ACC112 (cell line): ENCODE data around the gene PSEN1.

Experiments
- H2AFZ ChIP-seq: fragments of 200-600 bp; sonication (generic); one replicate; pipeline ENCODE4 v1.6.0; 2017; ENCODE audit warnings: antibody characterized with exemption, low read length; ENCODE audit not compliant: unreplicated experiment
- H3K27ac ChIP-seq: fragments of 200-600 bp; sonication (generic); 2 replicates; pipeline ENCODE4 v1.5.1; 2014; ENCODE audit warnings: low read depth, mild to moderate bottlenecking, antibody characterized with exemption, low read length, moderate library complexity
- H3K27me3 ChIP-seq: fragments of 200-600 bp; sonication (generic); 2 replicates; pipeline ENCODE4 v1.6.1; 2014; ENCODE audit warnings: mild to moderate bottlenecking, antibody characterized with exemption, low read length, moderate library complexity, mixed read lengths; ENCODE audit not compliant: insufficient read depth
- H3K36me3 ChIP-seq: fragments of 200-600 bp; sonication (generic); 2 replicates; pipeline ENCODE4 v1.6.1; 2016; ENCODE audit warnings: mild to moderate bottlenecking, antibody characterized with exemption, low read length, moderate library complexity, mixed read lengths; ENCODE audit not compliant: insufficient read depth
- H3K4me1 ChIP-seq: fragments of 200-600 bp; sonication (generic); one replicate; pipeline ENCODE4 v1.6.1; 2016; ENCODE audit warnings: low read length, mixed read lengths; ENCODE audit not compliant: insufficient read depth, unreplicated experiment, control insufficient read depth
- H3K4me3 ChIP-seq: fragments of 200-600 bp; sonication (generic); 2 replicates; pipeline ENCODE4 v1.5.1; 2014; ENCODE audit warnings: mild to moderate bottlenecking, low read depth, low read length
- H3K79me2 ChIP-seq: fragments of 200-600 bp; sonication (generic); one replicate; pipeline ENCODE4 v1.6.0; 2016; ENCODE audit warnings: low read length; ENCODE audit not compliant: control insufficient read depth, unreplicated experiment, insufficient read depth

The PSEN1 gene

DNA sequence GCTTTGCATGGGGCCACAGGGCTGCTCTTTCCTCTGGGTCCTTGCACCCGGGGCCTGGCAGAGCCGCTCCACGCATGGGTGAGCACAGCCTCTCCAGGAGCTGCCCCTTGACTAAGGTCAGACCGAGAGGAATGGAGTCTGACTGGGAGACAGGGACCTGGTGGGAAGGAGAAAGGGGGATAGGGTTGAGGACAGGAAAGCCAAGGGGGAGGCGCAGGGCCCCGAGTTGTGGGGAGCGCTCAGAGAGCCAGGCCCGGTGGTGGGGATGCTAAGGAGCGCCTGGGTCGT is 117.0 kb downstream of the PSEN1 start:
- Histone ChIP-seq H3K27ac (no peak overlapping the region), H3K4me1 (peaks cover 9% of the 10 kb centered on the region), H3K79me2 (no peaks in the 10 kb centered on the region), H2AFZ (no peak overlapping the region), H3K4me3 (no peak overlapping the region), H3K36me3 (no peaks in the 10 kb centered on the region), H3K27me3 (no peaks in the 10 kb centered on the region)

DNA sequence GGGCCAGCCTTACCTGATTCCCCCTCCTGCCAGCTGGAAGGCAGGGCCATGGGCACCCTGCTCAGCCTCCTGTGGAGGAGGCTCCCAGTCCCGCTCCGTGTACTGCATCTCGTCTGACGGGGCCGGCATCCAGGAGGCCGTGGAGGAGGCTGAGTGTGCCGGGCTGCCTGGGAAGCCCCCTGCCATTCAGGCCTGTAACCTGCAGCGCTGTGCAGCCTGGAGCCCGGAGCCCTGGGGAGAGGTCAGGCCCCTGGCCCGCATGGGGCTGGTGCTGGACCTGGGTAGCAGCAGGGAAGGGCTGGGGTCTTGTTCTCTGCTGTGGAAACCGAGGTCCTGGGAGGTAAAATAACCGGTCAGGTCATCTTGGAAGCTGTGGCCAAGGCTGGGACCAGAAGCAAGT is 117.4 kb downstream of the PSEN1 start:
- H2AFZ ChIP-seq, result no peak overlapping the region
- H3K4me3 ChIP-seq, result no peak overlapping the region
- H3K27me3 ChIP-seq, result no peaks in the 10 kb centered on the region
- no peaks in the 10 kb centered on the region for H3K36me3 ChIP-seq
- no peaks in the 10 kb centered on the region for H3K79me2 ChIP-seq
- no peak overlapping the region for H3K27ac ChIP-seq
- H3K4me1 ChIP-seq, result peaks cover 4% of the 10 kb centered on the region

DNA sequence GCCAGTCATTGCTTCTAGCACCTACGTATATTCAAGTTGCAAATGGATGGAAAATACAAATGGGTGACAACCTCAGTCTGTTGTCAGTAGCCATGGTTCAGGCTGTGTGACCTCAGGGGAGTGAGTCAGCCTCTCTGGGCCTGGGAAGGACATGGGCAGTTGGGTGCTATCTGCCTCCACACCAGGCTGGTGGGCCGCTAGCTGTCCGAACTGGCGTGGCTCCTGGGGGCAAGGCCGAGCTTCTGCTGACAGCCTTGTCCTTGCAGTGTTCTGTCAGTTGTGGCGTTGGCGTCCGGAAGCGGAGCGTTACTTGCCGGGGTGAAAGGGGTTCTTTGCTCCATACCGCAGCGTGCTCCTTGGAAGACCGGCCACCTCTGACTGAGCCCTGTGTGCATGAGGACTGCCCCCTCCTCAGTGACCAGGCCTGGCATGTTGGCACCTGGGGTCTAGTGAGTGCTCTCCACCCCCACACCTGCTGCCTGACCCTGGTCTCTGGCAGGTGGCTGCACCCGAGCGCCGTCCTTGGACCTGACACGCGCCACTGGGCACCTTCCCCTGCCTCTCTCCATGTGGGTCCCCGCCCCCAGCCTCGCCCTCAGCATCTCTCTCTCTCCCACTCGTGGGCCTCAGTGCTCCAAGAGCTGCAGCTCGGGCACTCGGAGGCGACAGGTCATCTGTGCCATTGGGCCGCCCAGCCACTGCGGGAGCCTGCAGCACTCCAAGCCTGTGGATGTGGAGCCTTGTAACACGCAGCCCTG is 118.1 kb downstream of the PSEN1 start:
- no peaks in the 10 kb centered on the region for H3K4me1 ChIP-seq
- H2AFZ ChIP-seq, result no peak overlapping the region
- H3K4me3 ChIP-seq, result no peak overlapping the region
- no peak overlapping the region for H3K27ac ChIP-seq
- H3K27me3 ChIP-seq, result no peaks in the 10 kb centered on the region
- no peaks in the 10 kb centered on the region for H3K79me2 ChIP-seq
- H3K36me3 ChIP-seq, result no peaks in the 10 kb centered on the region

DNA sequence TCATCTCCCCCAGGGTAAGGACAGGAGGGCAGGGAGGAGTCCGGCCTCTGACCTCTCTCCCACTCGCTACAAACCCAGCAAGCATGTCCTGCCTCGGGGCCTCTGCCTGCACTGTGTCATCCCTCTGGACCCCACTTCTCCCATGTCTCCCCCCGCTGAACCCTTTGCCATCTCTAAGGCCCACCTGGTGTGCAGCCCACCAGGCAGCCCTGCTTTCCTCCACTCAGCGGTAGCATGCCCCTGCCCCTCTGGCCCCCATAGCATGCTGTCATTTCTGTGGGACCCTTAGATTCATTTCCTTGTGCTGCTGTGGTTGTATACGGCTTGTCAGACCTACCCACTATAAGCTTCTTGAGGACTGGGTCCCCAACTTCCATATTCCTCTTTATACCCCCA is 118.7 kb downstream of the PSEN1 start:
- no peak overlapping the region for H2AFZ ChIP-seq
- no peaks in the 10 kb centered on the region for H3K36me3 ChIP-seq
- no peaks in the 10 kb centered on the region for H3K27me3 ChIP-seq
- H3K27ac ChIP-seq, result no peak overlapping the region
- no peaks in the 10 kb centered on the region for H3K4me1 ChIP-seq
- H3K79me2 ChIP-seq, result no peaks in the 10 kb centered on the region
- no peak overlapping the region for H3K4me3 ChIP-seq

DNA sequence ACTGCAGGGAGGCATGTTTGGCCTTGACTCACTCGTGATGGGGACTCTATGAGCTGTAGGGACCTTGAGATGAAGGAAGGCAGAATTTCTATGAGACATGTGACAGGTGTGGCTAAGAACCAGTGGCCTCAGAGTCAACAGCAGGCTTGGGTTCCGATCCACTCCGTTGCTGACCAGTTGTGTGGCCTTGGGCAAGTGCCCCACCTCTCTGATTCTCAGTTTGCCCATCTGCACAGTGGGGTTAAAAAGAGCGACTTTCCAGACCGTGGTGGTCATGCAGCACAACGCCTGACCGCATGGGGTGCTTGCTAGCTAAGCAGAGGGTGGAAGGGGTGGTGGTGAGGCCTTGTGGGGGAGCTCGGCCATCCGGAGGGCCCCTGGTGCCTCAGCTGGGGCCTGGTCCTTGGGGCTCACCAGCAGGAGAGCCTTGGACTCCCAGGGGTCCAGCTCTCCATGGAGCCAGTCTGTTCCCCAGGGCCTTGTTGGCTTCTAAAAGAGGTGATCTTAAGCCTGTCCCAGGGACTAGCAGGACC is 119.5 kb downstream of the PSEN1 start:
- no peaks in the 10 kb centered on the region for H3K79me2 ChIP-seq
- no peak overlapping the region for H2AFZ ChIP-seq
- H3K4me1 ChIP-seq, result no peaks in the 10 kb centered on the region
- no peak overlapping the region for H3K27ac ChIP-seq
- H3K4me3 ChIP-seq, result no peak overlapping the region
- no peaks in the 10 kb centered on the region for H3K27me3 ChIP-seq
- no peaks in the 10 kb centered on the region for H3K36me3 ChIP-seq

DNA sequence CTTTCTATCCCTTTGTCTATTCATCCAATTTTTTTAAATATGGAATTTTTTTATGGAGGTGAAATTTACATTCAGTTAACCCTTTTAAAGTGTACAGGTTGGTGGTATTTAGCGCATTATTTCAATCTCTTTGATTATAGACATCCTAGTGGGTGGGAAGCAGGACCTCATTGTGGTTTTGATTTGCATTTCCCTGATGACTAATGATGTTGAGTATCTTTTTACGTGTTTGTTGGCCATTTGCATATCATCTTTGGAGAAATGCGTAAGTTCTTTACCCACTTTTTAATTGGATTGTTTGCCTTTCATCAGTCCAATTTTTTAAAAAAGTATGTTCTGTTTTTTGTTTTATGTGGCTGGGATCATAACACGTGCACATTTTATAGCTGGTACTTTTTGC is 121.8 kb downstream of the PSEN1 start:
- Histone ChIP-seq H3K4me1 (no peaks in the 10 kb centered on the region), H3K27ac (no peak overlapping the region), H2AFZ (no peak overlapping the region), H3K27me3 (no peaks in the 10 kb centered on the region), H3K79me2 (no peaks in the 10 kb centered on the region), H3K4me3 (no peak overlapping the region), H3K36me3 (no peaks in the 10 kb centered on the region)

DNA sequence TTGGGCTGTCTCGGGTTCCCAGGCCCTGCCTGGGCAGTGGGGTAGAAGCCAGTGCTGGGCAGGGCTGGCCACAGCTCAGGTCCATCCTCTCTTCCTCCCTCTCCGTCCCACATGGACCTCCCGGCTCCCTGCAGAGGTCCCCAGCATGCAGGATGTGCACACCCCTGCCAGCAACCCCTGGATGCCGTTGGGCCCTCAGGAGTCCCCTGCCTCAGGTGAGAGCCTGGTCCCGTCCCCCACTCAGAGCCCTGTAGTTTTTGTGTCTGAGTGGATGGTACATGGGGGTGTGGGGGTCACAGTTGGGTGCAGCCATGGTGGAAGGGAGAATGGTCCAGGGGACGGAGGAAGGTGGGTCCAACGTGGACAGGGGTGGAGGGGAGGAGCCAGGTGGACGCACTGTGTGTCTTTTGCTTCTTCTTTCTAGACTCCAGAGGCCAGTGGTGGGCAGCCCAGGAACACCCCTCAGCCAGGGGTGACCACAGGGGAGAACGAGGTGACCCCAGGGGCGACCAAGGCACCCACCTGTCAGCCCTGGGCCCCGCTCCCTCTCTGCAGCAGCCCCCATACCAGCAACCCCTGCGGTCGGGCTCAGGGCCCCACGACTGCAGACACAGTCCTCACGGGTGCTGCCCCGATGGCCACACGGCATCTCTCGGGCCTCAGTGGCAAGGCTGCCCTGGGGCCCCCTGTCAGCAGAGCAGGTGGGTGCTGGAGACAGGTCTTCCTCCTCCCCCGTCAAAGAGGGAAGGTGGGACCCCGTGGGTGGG is 122.7 kb downstream of the PSEN1 start:
- H2AFZ ChIP-seq, result no peak overlapping the region
- H3K27ac ChIP-seq, result no peak overlapping the region
- H3K36me3 ChIP-seq, result no peaks in the 10 kb centered on the region
- H3K79me2 ChIP-seq, result no peaks in the 10 kb centered on the region
- H3K4me3 ChIP-seq, result no peak overlapping the region
- H3K4me1 ChIP-seq, result no peaks in the 10 kb centered on the region
- no peaks in the 10 kb centered on the region for H3K27me3 ChIP-seq

DNA sequence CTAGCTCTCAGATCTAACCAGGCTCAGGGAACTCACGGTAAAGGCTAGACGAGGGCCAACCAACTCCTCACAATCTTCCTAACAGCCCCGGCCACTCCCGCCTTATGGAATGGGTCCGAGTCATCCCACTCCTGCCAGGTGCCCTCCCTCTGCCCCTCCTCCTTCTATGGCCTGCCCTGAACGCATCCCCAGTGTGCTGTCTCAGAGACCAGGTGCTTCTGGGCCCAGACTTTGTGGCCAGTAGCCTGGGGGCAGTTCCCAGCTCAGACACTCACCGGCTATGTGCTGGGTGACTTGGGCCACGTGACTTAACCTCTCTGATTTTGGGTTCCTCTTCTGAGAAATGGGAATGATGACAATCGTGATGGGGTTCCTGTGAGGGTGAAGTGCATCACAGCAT is 123.5 kb downstream of the PSEN1 start:
- no peaks in the 10 kb centered on the region for H3K36me3 ChIP-seq
- no peaks in the 10 kb centered on the region for H3K4me1 ChIP-seq
- no peaks in the 10 kb centered on the region for H3K79me2 ChIP-seq
- no peak overlapping the region for H3K4me3 ChIP-seq
- H2AFZ ChIP-seq, result no peak overlapping the region
- no peaks in the 10 kb centered on the region for H3K27me3 ChIP-seq
- no peak overlapping the region for H3K27ac ChIP-seq

DNA sequence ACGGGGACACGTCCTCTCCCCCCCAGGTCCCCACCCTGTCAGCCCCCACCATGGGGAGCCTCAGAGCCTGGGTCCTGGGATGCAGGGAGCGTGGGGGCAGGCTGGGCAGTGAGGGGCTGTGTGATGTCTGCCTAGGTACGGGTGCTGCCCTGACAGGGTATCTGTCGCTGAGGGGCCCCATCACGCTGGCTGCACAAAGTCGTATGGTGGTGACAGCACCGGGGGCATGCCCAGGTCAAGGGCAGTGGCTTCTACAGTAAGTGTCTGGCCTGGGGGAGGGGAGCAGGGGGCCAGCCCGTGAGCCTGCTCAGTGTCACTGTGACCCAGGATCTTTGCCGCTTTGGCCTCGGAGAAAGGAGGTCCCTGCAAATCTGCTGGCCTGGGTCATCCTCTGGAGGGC is 124.3 kb downstream of the PSEN1 start:
- H3K4me3 ChIP-seq, result no peak overlapping the region
- H3K27ac ChIP-seq, result no peak overlapping the region
- no peaks in the 10 kb centered on the region for H3K27me3 ChIP-seq
- no peaks in the 10 kb centered on the region for H3K36me3 ChIP-seq
- H2AFZ ChIP-seq, result no peak overlapping the region
- no peaks in the 10 kb centered on the region for H3K79me2 ChIP-seq
- no peaks in the 10 kb centered on the region for H3K4me1 ChIP-seq

DNA sequence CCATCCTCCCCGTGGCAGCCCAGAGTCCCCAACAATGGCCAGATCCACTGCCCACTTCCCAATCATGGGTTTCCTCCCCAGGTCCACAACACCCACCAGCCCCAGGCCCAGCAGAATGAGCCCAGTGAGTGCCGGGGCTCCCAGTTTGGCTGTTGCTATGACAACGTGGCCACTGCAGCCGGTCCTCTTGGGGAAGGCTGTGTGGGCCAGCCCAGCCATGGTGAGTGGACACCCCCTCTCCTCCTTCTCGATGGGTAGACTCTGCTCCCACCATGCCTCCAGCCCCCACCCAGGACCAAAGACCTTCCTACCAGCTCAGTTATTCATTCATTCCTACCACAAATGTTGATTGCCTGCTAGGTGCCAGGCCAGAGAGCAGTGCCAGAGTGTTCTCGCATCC is 124.8 kb downstream of the PSEN1 start:
- H3K79me2 ChIP-seq, result no peaks in the 10 kb centered on the region
- no peak overlapping the region for H2AFZ ChIP-seq
- no peak overlapping the region for H3K27ac ChIP-seq
- no peak overlapping the region for H3K4me3 ChIP-seq
- H3K4me1 ChIP-seq, result no peaks in the 10 kb centered on the region
- no peaks in the 10 kb centered on the region for H3K27me3 ChIP-seq
- H3K36me3 ChIP-seq, result no peaks in the 10 kb centered on the region
